AG09309 (cell line): ENCODE results near the gene HSD17B4.
"Not testable (repeated sequence)": the region's sequence is repeated elsewhere in the genome, so short reads cannot be mapped to it uniquely, and the experiment has no call there.

ENCODE experiments used
- DNase-seq: peaks from one replicate; pipeline ENCODE4 v3.0.0-alpha.2; 2010; ENCODE audit warnings: low read depth
- H3K4me3 ChIP-seq: 2 replicates; pipeline ENCODE4 v1.5.1; 2011; ENCODE audit warnings: mild to moderate bottlenecking, low read depth, low read length, moderate library complexity; ENCODE audit not compliant: control insufficient read depth
- TF ChIP-seq, protein P1 (sequence below): IDR thresholded peaks from 2 replicates; pipeline ENCODE4 v1.5.1; 2011; ENCODE audit warnings: mild to moderate bottlenecking, low read depth, low read length, inconsistent platforms; ENCODE audit not compliant: insufficient read depth, control insufficient read depth; ENCODE audit errors: missing control alignments

HSD17B4 gene

DNA sequence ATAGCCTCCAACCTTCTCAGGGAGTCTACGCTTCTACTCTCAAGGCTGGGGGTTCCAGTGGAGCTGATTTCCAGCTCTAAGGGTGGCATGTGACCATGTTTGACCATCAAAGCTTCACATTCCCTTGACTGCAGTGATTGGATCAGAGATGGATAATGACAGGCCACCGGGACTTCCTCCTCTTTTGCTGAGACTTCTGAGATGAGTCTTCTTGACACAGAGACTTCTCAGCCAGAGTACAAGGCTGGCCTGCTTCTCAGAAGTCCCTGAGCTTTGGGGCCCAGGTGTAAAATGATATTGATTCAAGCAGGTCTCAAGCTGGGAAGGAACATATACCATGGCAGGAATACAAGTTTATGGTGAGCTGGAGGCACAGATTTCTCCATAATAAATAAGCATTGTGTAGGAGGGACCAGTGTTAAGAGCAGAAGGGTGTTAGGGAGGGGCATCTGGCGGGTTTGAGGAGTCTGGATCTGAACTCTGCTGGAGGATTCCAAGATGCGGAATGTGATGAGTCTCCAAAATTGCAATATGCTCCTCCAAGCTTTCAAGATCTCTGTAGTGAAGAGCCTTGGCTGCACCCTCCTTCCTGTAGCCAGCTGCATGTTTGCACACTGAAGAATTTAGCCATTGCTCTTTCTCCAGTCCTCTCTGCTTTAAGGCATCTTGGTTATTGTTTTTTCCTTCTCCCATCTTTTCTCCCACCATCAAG, 41.7 kb upstream of the HSD17B4 start:
- no peak overlapping the region for H3K4me3 ChIP-seq
- no peak for DNase-seq
- TF ChIP-seq, protein P1, sequence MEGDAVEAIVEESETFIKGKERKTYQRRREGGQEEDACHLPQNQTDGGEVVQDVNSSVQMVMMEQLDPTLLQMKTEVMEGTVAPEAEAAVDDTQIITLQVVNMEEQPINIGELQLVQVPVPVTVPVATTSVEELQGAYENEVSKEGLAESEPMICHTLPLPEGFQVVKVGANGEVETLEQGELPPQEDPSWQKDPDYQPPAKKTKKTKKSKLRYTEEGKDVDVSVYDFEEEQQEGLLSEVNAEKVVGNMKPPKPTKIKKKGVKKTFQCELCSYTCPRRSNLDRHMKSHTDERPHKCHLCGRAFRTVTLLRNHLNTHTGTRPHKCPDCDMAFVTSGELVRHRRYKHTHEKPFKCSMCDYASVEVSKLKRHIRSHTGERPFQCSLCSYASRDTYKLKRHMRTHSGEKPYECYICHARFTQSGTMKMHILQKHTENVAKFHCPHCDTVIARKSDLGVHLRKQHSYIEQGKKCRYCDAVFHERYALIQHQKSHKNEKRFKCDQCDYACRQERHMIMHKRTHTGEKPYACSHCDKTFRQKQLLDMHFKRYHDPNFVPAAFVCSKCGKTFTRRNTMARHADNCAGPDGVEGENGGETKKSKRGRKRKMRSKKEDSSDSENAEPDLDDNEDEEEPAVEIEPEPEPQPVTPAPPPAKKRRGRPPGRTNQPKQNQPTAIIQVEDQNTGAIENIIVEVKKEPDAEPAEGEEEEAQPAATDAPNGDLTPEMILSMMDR = no peak

- peak overlapping the region; percentile 41 for H3K4me3 ChIP-seq
- TF ChIP-seq, protein P1 = peak; percentile 83
- no peak for DNase-seq
Measured at GRCh38 chr5:119411361-119412278, 40.7 kb upstream of the HSD17B4 start.

- TF ChIP-seq, protein P1 = no peak
- H3K4me3 ChIP-seq = no peak overlapping the region
- DNase-seq = no peak
Measured at GRCh38 chr5:119412279-119413227, 39.7 kb upstream of the HSD17B4 start.

DNA sequence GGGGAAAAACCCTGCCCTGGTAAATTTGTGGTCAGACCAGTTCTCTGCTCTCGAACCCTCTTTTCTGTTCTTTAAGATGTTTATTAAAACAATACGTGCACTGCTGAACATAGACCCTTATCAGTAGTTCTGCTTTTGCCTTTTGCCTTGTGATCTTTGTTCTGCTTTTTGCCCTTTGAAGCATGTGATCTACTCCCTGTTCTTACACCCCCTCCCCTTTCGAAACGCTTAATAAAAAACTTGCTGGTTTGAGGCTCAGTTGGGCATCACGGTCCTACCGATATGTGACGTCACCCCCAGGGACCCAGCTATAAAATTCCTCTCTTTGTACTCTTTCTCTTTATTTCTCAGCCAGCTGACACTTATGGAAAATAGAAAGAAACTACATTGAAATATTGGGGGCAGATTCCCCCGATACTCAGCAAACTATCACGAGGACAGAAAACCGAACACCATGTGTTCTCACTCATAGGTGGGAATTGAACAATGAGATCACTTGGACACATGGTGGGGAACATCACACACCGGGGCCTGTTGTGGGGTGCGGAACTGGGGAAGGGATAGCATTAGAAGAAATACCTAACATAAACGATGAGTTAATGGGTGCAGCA, 38.1 kb upstream of the HSD17B4 start:
- H3K4me3 ChIP-seq, DNase-seq: not testable (repeated sequence)

GRCh38 chr5:119417891-119418605, 34.2 kb upstream of the HSD17B4 start:
- DNase-seq = peak; percentile 77
- TF ChIP-seq, protein P1 = no peak
- no peak overlapping the region for H3K4me3 ChIP-seq

- H3K4me3 ChIP-seq = no peak overlapping the region
- DNase-seq = no peak
- TF ChIP-seq, protein P1 = no peak
Measured at GRCh38 chr5:119418606-119419100, 33.6 kb upstream of the HSD17B4 start.
